ENCODE results near the gene SPRED2.
A peak's percentile ranks its signal among the peaks of the same experiment; 100 is the strongest.

The SPRED2 gene

GRCh38 chr2:65411056-65411795, 21.2 kb downstream of the SPRED2 start:
- no peak overlapping the region for H3K4me3 ChIP-seq (replicated peaks; ENCODE audit: insufficient read depth, low read length)
- DNase-seq (ENCODE audit: low read depth in 1 of 2, low spot score in 1 of 2): no peak
- TF ChIP-seq SPI1 (IDR thresholded peaks at IDR 0.05; ENCODE audit: borderline replicate concordance, low read depth): no peak
- no peak overlapping the region for H3K27ac ChIP-seq (replicated peaks)
- no peaks in the 10 kb centered on the region for H3K27me3 ChIP-seq (ENCODE audit: insufficient read depth, poor library complexity, severe bottlenecking)

GRCh38 chr2:65409045-65409444, 23.4 kb downstream of the SPRED2 start:
- no peaks in the 10 kb centered on the region for H3K27me3 ChIP-seq (ENCODE audit: insufficient read depth, poor library complexity, severe bottlenecking)
- DNase-seq (ENCODE audit: low read depth in 1 of 2, low spot score in 1 of 2): no peak
- no peak overlapping the region for H3K4me3 ChIP-seq (replicated peaks; ENCODE audit: insufficient read depth, low read length)
- no peak for TF ChIP-seq SPI1 (IDR thresholded peaks at IDR 0.05; ENCODE audit: borderline replicate concordance, low read depth)
- TF ChIP-seq GABPA (IDR thresholded peaks at IDR 0.05; ENCODE audit: low read depth): no peak
- TF ChIP-seq, protein P1, sequence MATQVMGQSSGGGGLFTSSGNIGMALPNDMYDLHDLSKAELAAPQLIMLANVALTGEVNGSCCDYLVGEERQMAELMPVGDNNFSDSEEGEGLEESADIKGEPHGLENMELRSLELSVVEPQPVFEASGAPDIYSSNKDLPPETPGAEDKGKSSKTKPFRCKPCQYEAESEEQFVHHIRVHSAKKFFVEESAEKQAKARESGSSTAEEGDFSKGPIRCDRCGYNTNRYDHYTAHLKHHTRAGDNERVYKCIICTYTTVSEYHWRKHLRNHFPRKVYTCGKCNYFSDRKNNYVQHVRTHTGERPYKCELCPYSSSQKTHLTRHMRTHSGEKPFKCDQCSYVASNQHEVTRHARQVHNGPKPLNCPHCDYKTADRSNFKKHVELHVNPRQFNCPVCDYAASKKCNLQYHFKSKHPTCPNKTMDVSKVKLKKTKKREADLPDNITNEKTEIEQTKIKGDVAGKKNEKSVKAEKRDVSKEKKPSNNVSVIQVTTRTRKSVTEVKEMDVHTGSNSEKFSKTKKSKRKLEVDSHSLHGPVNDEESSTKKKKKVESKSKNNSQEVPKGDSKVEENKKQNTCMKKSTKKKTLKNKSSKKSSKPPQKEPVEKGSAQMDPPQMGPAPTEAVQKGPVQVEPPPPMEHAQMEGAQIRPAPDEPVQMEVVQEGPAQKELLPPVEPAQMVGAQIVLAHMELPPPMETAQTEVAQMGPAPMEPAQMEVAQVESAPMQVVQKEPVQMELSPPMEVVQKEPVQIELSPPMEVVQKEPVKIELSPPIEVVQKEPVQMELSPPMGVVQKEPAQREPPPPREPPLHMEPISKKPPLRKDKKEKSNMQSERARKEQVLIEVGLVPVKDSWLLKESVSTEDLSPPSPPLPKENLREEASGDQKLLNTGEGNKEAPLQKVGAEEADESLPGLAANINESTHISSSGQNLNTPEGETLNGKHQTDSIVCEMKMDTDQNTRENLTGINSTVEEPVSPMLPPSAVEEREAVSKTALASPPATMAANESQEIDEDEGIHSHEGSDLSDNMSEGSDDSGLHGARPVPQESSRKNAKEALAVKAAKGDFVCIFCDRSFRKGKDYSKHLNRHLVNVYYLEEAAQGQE (IDR thresholded peaks at IDR 0.05; ENCODE audit: insufficient replicate concordance, low read depth): no peak
- TF ChIP-seq, protein P2, sequence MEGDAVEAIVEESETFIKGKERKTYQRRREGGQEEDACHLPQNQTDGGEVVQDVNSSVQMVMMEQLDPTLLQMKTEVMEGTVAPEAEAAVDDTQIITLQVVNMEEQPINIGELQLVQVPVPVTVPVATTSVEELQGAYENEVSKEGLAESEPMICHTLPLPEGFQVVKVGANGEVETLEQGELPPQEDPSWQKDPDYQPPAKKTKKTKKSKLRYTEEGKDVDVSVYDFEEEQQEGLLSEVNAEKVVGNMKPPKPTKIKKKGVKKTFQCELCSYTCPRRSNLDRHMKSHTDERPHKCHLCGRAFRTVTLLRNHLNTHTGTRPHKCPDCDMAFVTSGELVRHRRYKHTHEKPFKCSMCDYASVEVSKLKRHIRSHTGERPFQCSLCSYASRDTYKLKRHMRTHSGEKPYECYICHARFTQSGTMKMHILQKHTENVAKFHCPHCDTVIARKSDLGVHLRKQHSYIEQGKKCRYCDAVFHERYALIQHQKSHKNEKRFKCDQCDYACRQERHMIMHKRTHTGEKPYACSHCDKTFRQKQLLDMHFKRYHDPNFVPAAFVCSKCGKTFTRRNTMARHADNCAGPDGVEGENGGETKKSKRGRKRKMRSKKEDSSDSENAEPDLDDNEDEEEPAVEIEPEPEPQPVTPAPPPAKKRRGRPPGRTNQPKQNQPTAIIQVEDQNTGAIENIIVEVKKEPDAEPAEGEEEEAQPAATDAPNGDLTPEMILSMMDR (IDR thresholded peaks at IDR 0.05; ENCODE audit: insufficient read depth, low read length): no peak
- no peak for TF ChIP-seq POLR2AphosphoS5 (IDR thresholded peaks at IDR 0.05; ENCODE audit: low read depth)
- no peak overlapping the region for H3K27ac ChIP-seq (replicated peaks)

DNA sequence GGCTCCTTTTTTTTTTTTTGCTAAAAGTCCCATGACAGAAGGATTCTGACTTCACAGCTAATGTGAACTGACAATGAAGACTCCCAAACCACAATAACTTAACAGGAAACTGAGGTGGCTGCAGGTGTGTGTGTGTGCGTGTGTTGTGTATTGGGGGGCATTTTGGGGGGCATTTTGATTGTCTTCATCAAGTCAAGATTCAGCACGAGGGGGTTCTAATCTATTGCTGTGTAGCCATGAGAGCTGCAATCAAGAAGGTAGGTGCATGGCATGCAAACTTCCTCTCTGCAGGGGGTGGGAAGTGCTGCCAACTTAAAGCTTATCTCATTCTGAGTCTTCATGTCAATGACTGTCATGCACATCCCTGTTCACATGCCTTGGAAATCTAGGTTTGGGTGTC, 25.2 kb downstream of the SPRED2 start:
- Histone ChIP-seq H3K4me3 (replicated peaks; ENCODE audit: insufficient read depth, low read length) (no peak overlapping the region), H3K27me3 (ENCODE audit: insufficient read depth, poor library complexity, severe bottlenecking) (no peaks in the 10 kb centered on the region), H3K27ac (replicated peaks) (no peak overlapping the region)
- peak; percentile 14; the same call in 1 of the 2 replicates for TF ChIP-seq SPI1 (IDR thresholded peaks at IDR 0.05; ENCODE audit: borderline replicate concordance, low read depth)
- TF ChIP-seq, protein P1 (IDR thresholded peaks at IDR 0.05; ENCODE audit: insufficient replicate concordance, low read depth): no peak
- DNase-seq (ENCODE audit: low read depth in 1 of 2, low spot score in 1 of 2): no peak

GRCh38 chr2:65404988-65405697, 27.3 kb downstream of the SPRED2 start:
- TF ChIP-seq, protein P1 (IDR thresholded peaks at IDR 0.05; ENCODE audit: insufficient replicate concordance, low read depth): no peak
- TF ChIP-seq, protein P2 (IDR thresholded peaks at IDR 0.05; ENCODE audit: insufficient read depth, low read length): no peak
- TF ChIP-seq GABPA (IDR thresholded peaks at IDR 0.05; ENCODE audit: low read depth) (no peak), SPI1 (IDR thresholded peaks at IDR 0.05; ENCODE audit: borderline replicate concordance, low read depth) (no peak), POLR2AphosphoS5 (IDR thresholded peaks at IDR 0.05; ENCODE audit: low read depth) (no peak)
- H3K27me3 ChIP-seq (ENCODE audit: insufficient read depth, poor library complexity, severe bottlenecking): no peaks in the 10 kb centered on the region
- DNase-seq (ENCODE audit: low read depth in 1 of 2, low spot score in 1 of 2): no peak
- H3K4me3 ChIP-seq (replicated peaks; ENCODE audit: insufficient read depth, low read length): no peak overlapping the region
- no peak overlapping the region for H3K27ac ChIP-seq (replicated peaks)
